Measurements from ENCODE around the gene MIAT. TPM values are rescaled to one million over a fixed set of nuclear protein-coding genes. Genes with fewer than 3 reads are reported as not detected.

Gene MIAT
- total and polyA plus RNA-seq, 2 of the 8 experiments (the other 6 are each of a cell fraction or from before 2014, with no cell fraction given) = 27.6 to 36.0 TPM

DNA sequence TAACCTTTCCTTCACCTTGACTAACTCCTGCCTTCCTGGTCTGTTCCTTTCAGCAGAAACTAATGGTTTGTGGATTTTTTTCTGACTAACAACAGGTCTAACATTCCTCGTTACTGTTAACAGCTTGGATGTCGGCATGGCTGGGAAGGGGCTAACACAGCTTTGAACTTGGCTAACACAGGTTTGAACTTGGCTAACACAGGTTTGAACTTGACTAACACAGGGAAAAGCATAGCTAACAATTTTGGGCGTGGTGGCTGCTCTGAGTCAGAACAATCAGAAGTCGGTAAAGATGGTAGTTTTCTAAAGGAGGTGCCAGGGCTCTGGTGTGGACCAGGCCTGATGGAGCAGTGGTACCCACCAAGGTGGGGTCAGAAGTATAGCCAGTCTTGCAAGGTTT is 16.1 kb downstream of the MIAT start:
- Histone ChIP-seq H2AFZ (ENCODE audit: low read length) (no peak overlapping the region), H4K5ac (ENCODE audit: insufficient read length, low read depth, low read length) (peak overlapping the region; percentile 70), H3K4me2 (ENCODE audit: insufficient read depth in 1 of 2, low read depth in 2 of 2, low read length in 2 of 2) (peak overlapping the region; percentile 82 to 100), H2BK5ac (ENCODE audit: low read depth, low read length) (peak overlapping the region; percentile 89), H3K23me2 (ENCODE audit: low read depth, low read length) (peaks cover 11% of the 10 kb centered on the region), H3K9ac (replicated peaks in 1 of 4; ENCODE audit: extremely low read depth in 1 of 4, low read depth in 3 of 4, low read length in 3 of 4) (peak overlapping the region in 3 of 4 experiments; percentile 51 to 64 (median 52); a peak in 6 of 7 replicates), H2BK20ac (ENCODE audit: low read length) (no peak overlapping the region), H4K20me1 (replicated peaks in 1 of 2; ENCODE audit: control insufficient read depth in 1 of 2, insufficient read depth in 2 of 2, low read length in 2 of 2) (no peaks in the 10 kb centered on the region), H3K14ac (ENCODE audit: insufficient read length) (no peak overlapping the region), H3K18ac (ENCODE audit: extremely low read depth, low read length) (peak overlapping the region; percentile 79; the same call in 1 of the 2 replicates), H4K8ac (ENCODE audit: extremely low read depth, insufficient read depth, low read length) (no peak overlapping the region), H2BK120ac (replicated peaks; ENCODE audit: low read depth, low read length) (no peak overlapping the region), H3K79me1 (ENCODE audit: low read depth, low read length) (peaks cover 5% of the 10 kb centered on the region), H2AK5ac (ENCODE audit: low read depth, low read length) (no peak overlapping the region; the same call in 1 of the 2 replicates), H3K9me3 (ENCODE audit: insufficient read depth in 2 of 2, low read depth in 1 of 2, low read length in 1 of 2) (no peaks in the 10 kb centered on the region), H3K79me2 (ENCODE audit: control insufficient read depth in 1 of 2, insufficient read depth in 2 of 2, low read length in 2 of 2) (peaks cover 0 to 8% of the 10 kb centered on the region in 2 experiments; a peak in 1 of 4 replicates), H3K4ac (replicated peaks; ENCODE audit: insufficient read length, low read depth, low read length) (no peak overlapping the region), H3K27ac (ENCODE audit: low read depth, low read length) (peak overlapping the region; percentile 60; the same call in 1 of the 2 replicates), H3K27me3 (replicated peaks in 1 of 4; ENCODE audit: control insufficient read depth in 3 of 4, extremely low read depth in 1 of 4, insufficient read depth in 3 of 4, low read length in 3 of 4) (no peaks in the 10 kb centered on the region), H3K36me3 (ENCODE audit: control insufficient read depth in 2 of 4, insufficient read depth in 4 of 4, low read length in 3 of 4) (peaks cover 0 to 8% (median 2%) of the 10 kb centered on the region in 4 experiments; a peak in 4 of 8 replicates), H3K4me3 (ENCODE audit: extremely low read depth in 1 of 4, insufficient read depth in 2 of 4, low read depth in 3 of 4, low read length in 4 of 4) (peak overlapping the region; percentile 70 to 81 (median 71)), H3K23ac (ENCODE audit: insufficient read length) (no peak overlapping the region), H3K56ac (replicated peaks; ENCODE audit: insufficient read length, low read depth, low read length) (peak overlapping the region; percentile 7), H2BK12ac (ENCODE audit: low read depth, low read length) (peak overlapping the region; percentile 52; the same call in 1 of the 2 replicates), H3K4me1 (replicated peaks in 1 of 4; ENCODE audit: control insufficient read depth in 3 of 4, insufficient read depth in 4 of 4, low read length in 3 of 4) (peaks cover 4 to 22% (median 14%) of the 10 kb centered on the region in 4 experiments), H2BK15ac (ENCODE audit: low read length) (no peak overlapping the region; the same call in 1 of the 2 replicates), H4K91ac (replicated peaks; ENCODE audit: insufficient read length, low read length) (no peak overlapping the region)
- TF ChIP-seq EZH2 (IDR thresholded peaks at IDR 0.05; ENCODE audit: low read depth, low read length, severe bottlenecking) (no peak), SAP30 (IDR thresholded peaks at IDR 0.05; ENCODE audit: insufficient read depth, insufficient replicate concordance, low read length) (peak; percentile 2), POLR2A (IDR thresholded peaks at IDR 0.05; ENCODE audit: control extremely low read depth in 1 of 2, low read depth in 2 of 2, low read length in 2 of 2) (no peak)
- FAIRE-seq (no peak), DNase-seq (ENCODE audit: low read depth in 1 of 2, low spot score in 2 of 2) (no peak)
- ChIA-PET CTCF (ENCODE audit: partially characterized antibody) (interaction anchor here (0.6 to 2.0 kb wide), 18 partner anchors 8 to 195 kb away, joined by 3 to 9 read pairs (median 4); no protein-coding TSS in a partner anchor), POLR2A (ENCODE audit: partially characterized antibody) (interaction anchor here (0.7 to 5.3 kb wide), 19 partner anchors 8 to 633 kb away, joined by 3 to 43 read pairs (median 4); partner anchors contain the start of genes ASPHD2, HPS4, MIAT and SRRD)
- WGBS, 2 experiments (ENCODE audit: extremely low coverage in 1 of 2, insufficient coverage in 1 of 2, insufficient read length in 1 of 2, insufficient replicate concordance in 2 of 2, low coverage in 1 of 2, low lambda C conversion rate in 2 of 2, missing lambda C conversion rate in 1 of 2) = 61% methylated on average over 4 of the region's 4 CpGs; no CpG with 5 or more reads in 1 of the 2 experiments

Data from H1 (cell line).